IPS DF 4.7 (cell line): Measurements from ENCODE around the gene WASL.
"Not testable (repeated sequence)": the region's sequence is repeated elsewhere in the genome, so short reads cannot be mapped to it uniquely, and the experiment has no call there.

ENCODE experiments used
- DNase-seq: peaks from one replicate; pipeline ENCODE4 v3.0.0-alpha.2; 2013; ENCODE audit warnings: low spot score; ENCODE audit errors: extremely low read depth

The WASL gene

DNA sequence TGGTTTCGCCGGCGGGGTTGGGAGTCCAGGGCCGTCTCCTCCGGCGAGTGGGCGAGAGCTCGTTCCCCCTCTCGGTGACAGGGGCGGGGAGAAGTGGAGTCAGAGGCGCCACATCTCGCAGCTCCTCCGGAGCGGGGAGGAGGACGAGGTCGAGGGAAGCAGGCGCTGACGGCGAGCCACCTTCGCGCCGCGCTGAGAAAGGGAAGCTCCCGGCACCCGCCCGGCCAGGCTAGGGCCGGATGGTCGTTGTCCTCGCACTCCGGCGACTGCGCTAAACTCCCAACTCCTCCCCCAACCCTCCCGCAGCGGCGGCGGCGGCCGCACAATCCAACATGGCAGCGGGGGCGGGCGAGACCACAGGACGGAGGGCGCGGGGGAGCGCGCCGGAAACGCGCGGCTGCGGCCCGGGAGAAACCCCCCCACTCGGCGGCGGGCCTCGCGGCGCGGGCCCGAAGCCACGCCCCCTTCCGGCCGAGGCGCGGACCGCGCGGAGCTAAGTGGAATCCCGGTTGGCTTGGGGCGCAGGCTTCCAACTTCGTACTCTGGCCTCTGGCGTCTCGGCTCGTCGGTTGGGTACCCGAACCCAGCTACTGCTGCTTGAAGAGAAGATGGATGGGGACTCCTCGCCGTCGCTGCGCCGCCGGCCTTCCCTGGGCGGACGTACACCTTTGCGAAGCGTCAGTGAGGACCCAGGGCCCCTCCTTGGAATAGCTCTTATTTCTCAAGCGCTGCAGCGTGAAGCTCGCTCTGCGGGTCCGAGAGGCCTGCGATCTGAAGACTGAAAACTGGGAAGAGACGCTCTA, at the start of gene WASL:
WASL (minus strand) TSS at position 270 of the 803 bp plus-strand sequence; CDS start at position 1, 269 bp downstream.
- DNase-seq = peak; percentile 36

DNA sequence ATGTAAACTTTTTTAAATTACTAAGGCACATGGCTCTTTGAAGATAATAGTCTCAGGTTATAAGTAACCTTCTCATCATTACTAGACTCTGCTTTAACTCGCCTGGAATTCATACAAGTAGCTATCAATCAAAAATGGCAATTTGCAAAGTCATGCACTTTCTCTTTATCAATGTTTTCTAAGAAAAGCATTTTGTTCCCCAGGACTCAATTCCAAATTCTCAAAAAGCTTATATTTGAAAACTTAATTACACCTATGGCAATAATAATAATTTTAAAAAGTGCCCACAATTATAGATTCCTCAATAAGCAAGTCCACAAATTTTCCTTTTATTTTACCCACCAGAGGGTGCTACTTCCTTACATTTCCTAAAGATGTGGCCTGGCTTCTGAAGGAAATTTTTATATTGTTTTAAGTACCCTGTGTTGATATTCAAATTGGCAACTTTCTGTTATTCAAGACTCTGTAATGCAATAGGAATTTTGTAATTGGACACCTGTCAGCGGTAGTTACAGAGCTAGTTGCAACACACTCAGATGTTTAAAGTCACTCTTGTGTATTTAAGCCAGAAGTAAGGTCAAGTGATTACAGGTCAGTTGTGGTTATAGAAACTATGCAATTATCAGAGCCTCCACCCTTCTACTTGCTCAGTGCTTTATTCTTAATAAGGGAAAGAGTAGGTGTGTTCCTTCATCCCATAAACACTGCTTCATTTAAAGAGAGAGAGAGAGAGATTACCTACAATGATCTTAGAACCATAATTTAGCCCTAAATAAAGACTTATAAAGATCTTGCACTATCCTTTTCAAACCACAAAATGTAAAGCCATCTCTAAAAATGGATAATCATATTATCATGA, 49.1 kb upstream of the WASL start:
- DNase-seq = peak; percentile 53

DNA sequence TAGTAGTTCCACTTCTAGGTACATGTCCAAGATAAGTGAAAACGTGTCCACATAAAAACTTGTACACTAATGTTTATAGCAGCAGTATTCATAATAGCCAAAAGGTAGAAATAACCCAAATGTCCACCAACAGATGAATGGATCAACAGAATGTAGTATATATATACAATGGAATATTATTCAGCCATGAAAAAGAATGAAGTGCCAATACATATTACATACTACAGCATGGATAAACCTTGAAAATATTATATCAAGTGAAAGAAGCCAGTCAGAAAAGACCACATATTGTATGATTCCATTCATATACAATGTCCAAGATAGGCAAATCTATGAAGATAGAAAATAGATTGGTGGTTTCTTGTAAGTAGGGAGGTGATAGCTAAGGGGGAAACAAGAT, 47.8 kb upstream of the WASL start:
- DNase-seq = no peak

DNA sequence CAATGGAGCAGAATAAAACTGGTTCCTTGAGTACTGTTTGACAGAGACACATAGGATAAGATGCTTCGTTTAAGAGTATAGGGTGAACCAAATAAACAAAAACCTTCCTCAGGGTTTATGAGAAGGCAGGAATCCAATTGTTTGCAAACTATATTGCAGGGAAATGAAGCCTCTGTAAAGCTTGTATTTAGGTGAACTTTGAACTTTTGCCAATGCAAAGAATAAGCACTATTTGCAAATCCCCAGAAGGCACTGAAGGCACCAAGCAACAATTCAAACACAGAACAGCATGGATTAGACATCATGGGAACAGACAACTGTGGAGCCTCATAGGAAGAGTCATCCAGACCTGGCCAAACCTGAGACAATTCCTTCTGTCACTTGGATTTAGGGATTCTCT, 47.1 kb upstream of the WASL start:
- no peak for DNase-seq

DNA sequence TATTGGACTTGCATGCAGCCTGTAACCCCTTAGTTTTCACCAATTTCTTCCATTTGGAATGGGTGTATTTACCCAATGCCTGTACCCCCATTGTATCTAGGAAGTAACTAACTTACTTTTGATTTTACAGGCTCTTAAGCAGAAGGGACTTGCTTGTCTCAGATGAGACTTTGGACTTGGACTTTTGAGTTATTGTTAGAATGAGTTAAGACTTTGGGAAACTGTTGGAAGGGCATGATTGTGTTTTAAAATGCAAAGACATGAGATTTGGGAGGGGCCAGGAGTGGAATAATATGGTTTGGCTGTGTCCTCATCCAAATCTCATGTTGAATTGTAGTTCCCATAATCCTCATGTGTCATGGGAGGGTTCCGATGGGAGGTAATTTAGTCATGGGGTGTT, 46.3 kb upstream of the WASL start:
- DNase-seq = not testable (repeated sequence)

DNA sequence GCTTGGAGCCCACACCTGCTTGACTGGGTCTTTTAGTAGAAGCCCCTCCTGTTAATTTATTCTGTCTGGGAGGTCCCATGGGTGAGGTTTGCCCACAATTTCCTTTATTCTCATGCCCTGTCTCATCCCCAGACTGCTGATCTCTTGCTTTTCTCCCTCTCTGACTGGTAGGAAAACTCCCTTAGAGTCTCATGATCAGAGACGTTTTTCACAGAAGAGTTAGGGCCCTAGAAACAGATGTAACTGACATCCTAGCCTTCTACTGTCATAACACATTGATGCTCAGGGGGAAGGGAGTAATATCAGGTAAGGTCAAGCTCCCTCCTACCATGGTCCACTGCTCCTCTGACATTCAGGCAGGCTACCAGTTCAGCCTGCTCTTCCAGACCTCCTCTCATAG, 43.7 kb upstream of the WASL start:
- DNase-seq = no peak

DNA sequence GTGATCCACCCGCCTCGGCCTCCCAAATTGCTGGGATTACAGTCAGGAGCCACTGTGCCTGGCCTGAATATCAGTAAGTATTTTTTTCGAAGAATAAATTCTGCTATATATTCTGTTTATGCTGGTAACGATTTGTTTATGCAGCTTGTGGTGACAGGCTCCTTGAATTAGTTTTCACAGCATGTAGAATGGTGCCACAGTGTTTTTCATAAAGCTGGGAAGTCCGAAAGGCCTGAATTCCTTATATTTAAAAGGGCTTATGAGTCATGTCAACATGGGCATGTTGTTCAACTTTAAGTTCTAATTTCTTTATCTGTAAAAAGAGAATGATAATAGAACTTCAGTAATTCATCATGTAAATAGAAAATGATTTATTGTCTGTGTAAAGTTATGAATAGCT, 42.2 kb upstream of the WASL start:
- no peak for DNase-seq

DNA sequence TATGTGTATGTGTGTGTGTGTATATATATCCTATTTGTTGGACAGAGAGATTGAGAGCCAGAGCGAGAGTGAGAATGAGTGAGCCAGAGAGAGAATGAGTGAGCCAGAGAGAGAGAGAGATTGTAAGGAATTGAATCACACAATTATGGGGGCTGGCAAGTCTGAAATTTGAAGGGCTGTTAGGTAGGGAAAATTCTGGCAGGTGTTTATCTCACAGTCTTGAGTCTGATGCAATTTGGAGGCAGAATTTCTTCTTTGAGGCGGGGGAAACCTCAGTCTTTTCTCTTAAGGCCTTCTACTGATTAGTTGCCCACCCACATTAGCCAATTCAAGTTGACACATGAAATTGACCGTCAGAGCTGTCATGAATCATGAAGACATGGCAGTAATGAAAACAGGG, 41.0 kb upstream of the WASL start:
- DNase-seq = no peak

DNA sequence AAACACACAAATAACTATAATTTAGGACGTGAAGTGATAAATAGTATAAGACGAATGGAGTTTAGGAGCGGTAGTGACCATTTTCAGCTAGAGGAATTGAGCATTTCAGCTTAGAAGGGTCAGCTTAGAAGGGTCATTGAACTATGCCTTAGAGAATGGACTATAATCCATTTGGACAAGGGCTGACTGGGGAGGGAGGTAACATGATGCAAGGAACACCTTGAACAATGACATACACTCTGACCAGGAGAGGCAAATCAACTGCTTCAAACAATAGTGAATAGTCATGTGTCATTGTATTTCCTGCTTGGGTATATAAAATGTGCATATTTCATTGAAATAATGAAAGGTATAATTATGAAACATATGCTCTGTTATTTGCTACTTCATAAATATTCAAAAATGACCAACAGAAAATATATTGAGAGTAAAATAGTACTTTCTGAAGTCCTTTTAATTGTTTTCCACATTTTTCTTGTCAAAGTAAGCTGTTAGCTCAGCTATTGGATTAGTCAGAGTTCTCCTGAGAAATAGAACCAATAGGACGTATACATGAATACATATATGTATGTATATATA, 40.5 kb upstream of the WASL start:
- no peak for DNase-seq

DNA sequence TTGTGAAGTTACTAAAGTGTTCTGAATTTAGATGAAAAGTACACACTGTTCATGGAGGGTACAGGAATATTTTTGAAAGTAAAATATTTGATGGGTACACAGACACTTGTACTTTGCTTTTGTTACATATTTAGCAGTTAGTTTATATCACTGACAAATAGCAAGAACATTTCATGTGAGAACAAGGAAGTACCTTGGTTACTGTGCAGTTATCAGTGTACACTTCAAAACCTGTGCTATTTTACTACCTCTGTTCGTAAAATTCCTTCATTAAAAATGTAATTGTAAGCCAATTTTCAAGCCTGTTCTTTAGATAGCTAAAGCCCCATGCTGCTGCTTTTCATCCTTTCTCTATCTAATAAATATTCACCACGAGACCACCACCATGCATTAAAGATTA, 39.8 kb upstream of the WASL start:
- no peak for DNase-seq

DNA sequence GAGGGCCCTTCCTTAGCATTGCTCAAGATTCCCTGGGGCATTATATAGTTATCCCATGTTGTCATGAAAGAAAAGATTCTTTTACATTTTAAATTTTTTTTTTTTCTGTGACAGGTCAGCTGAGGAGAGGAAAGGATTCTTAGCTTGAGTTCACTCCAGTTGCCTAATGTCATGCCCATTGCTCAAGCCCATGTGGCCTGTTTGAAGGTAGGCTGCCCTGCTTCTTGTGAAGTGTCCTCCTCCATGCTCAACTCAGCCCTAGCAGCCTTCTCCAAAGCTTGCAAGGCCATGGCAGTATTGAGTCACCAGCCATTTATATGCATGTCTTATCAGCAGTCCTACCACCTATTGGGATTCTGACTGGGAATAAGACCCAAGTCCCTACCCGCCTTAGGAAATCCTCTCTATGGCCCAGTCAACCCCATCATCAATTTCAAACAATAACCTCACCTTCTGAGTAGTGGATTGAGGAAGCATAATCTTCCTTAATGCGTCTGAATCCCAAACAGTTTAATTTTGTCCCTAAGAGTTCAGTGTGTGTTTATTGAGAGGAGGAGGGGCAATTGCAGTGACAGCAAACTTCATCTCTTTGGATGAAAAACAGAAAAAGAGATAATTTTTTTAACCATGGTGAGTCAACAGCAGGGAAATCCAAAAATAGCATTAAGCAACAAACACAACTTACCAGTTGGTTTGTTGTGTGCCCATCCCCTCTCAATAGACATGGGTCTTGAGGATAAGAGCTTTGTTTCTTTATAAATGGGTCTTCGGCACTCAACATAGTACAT, 38.6 kb upstream of the WASL start:
- DNase-seq = no peak

DNA sequence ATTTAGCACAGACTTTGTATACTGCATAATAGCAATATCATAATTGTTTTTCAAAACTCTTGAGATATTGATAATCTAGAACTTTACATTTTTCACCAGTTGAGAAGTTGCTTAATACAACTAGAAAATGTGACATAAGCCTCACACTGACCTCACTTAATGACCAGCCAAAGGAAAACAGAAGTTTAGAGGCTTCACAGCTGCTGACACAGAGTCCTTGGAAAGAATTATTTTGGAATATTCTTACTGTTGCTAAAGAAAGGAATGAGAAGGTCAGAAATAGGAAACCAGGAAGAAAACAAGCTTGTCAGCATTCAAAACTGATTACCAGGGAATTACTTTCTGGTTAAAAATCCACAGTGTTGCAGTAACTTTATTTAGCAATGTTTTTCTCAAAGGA, 35.5 kb upstream of the WASL start:
- no peak for DNase-seq

DNA sequence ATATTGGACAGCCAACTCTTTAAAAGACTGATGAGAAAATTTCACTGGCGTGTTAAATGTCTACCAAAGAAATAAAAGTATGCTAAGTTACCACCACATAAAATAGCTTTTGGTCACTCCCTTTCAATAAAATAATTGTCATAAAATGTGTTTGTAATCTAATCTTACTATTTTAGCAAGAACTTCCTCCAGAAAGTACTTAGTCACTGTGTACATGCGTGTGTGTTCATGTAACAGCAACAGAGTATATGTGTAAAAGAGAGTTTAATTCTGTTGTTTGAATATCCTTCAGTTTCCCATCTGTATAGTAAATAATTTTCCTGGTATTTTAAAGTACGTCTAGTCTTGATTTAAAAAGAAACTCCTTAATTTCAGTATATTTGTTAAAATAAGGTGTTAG, 35.0 kb upstream of the WASL start:
- DNase-seq = no peak

DNA sequence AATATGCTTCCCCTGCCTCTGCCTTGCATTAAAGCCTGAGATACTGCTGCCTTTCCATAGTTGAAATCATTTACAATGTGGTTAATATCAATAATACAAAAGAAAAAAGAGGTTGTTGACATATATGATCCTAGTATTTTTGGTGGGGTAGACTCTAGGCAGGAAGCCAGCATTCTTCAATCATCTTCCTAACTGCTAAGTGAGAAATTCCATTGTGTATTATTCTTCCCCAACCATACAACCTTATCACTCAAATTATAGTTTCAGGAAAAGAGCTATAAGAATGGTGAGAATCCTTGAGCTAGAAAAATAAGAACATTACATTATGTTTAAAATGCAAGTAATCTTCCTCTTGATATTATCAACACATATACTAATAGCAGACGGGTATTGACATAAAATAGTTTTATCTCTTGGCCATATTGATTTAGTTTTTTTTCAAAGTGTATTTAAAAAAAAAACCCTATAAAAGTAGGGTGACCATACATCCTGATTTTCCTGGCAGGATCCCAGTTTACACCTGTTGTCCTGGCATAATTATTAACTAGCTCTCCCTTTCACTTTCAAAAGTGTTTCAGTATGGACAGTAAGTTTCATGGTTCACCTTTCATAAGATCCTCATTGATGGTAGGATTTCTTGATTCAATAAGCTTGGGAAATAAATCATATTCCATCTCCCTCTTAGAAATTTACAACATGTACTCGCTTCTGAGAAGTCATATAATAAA, 33.4 kb upstream of the WASL start:
- no peak for DNase-seq

DNA sequence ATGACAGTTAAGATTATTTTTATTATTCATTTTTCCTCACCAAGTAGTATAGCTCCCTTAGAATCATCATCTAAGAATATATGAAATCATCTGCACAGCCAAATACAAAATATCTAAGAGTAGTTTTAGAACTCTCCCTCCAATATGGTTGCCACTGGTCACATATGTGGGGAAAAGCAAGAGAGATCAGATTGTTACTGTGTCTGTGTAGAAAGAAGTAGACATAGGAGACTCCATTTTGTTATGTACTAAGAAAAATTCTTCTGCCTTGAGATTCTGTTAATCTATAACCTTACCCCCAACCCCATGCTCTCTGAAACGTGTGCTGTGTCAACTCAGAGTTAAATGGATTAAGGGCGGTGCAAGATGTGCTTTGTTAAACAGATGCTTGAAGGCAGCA, 31.7 kb upstream of the WASL start:
- DNase-seq = not testable (repeated sequence)

DNA sequence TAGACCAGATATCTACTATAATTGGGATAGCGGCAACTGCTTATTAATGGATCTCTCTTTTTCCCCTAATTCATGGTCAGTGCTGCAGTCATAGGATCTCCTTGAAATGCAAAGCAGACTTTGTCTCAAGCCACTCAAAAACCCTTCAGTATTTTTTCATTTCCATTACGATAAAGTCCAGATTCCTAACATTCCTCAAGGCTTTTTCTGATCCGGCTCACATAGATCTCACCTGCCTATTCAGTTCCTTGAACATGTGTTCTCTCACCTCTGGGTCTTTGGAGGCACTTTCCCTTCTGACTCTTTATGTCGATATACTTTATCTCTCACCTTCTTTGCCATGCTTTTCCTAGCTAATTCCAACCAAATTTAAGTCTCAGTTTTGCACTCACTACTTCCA, 25.7 kb upstream of the WASL start:
- DNase-seq = no peak

DNA sequence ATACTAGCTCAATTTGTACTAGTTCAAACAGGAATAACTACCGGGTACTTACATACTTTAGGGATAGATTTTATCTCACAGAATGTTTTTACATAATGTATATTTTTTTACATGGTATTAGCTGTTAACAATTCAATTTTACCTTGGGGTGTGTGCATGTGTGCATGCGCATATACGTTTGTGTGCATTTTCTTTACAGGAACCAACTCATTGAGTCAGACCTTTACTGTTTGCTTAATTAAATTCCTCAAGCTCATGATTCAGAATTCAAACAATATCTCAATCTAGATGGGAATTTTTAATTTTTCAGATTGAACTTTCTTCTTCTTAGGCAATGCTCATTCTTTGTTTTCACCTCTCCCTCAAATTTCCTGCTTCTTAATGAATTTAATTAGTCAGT, 24.7 kb upstream of the WASL start:
- DNase-seq = no peak

DNA sequence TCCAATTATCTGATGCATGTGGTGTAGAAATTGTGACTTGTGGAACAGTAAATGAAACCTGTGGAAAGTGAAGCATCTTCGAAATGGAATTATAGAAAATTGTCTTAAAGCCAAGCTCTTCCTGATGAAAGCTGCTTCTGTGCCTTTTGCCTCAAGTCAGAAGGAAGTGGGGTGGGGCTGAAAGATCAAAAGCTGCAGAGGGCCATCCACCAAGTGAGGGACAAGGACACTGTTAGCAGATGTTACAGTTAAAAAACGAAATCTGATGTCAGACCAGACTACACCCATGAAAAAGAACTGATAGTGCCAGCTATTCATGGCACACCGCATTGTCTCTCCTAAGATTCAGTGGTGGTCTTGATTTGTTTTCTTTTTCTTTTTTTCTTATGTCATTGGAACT, 23.8 kb upstream of the WASL start:
- DNase-seq = no peak

DNA sequence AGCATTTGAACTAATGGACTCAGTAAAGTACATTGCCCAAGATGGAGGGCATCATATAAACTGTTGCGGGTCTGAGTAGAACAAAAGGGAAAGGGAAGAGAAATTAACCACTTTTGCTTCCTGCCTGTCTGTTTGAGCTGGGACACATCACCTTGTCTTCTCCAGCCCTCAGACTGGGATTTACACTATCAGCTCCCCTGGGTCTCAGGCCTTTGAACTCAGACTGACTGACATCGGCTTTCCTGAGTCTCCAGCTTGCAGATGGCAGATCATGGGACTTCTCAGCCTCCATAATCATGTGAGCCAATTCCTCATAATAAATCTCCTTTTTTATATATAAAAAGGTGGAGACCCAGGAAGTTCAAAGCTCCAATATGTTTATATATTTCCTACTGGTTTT, 23.0 kb upstream of the WASL start:
- no peak for DNase-seq

DNA sequence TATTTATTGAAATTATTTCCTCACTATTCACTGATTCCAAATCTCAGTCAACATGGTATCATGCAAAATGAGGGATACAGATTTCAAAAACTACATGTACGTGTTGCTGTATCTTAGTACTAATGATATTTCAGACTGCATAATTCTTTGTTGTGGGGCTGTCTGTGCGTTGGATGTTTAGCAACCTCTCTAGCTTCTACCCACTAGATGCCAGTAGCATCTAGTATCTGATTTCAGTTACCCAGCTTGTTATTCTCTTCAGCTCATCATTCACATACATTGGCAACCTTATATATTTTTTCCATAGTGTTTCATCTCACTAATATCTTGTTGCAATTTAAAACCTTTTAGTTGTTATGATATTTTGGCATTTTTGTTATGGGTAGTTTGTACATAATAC, 22.5 kb upstream of the WASL start:
- no peak for DNase-seq

DNA sequence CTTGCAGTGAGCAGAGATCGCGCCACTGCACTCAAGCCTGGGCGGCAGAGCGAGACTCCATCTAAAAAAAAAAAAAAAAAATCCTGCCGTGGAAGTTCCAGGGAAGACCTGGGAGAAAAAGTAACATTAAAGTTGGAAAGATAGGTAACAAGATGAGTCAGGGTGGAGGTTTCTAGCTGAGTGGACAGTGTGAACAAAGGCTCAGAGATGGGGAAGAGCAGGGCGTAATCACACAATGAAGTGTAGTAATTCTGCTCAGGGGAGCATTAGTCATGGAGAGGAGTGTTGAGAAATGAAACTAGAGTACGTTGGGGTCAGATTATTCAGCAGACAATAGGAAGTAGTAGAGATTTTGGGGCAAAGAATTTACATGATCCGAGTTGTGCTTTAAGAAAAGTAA, 21.6 kb upstream of the WASL start:
- DNase-seq = no peak
